ENCODE results near the gene LRRC7. TPM values are rescaled to one million over a fixed set of nuclear protein-coding genes. Genes with fewer than 3 reads are reported as not detected.

LRRC7 gene
- total and polyA plus RNA-seq, 2 of the 8 experiments (the other 6 are each of a cell fraction or from before 2014, with no cell fraction given) = 0.03 to 0.17 TPM

DNA sequence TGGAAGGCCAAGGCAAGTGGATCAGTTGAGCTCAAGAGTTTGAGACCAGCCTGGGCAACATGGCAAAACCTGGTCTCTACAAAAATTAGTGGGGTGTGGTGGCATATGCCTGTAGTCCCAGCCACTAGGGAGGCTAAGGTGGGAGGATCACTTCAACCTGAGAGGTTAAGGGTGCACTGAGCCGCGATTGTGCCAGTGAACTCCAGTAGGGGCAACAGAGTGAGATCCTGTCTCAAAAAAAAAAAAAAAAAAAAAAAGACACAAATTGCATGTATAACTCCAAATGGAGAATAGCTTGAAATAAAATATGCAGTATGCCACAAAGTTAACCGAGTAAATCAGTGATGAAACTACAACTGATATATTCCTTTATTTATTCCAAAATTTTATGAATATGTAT, 586.0 kb downstream of the LRRC7 start:
- H4K8ac ChIP-seq (ENCODE audit: extremely low read depth, insufficient read depth, low read length) = no peak overlapping the region
- H3K4me1 ChIP-seq (replicated peaks in 1 of 4; ENCODE audit: control insufficient read depth in 3 of 4, insufficient read depth in 4 of 4, low read length in 3 of 4) = no peaks in the 10 kb centered on the region
- 85% methylated on average over 3 of the region's 3 CpGs; no CpG with 5 or more reads in 1 of the 2 experiments for WGBS, 2 experiments (ENCODE audit: extremely low coverage in 1 of 2, insufficient coverage in 1 of 2, insufficient read length in 1 of 2, insufficient replicate concordance in 2 of 2, low coverage in 1 of 2, low lambda C conversion rate in 2 of 2, missing lambda C conversion rate in 1 of 2)
- DNase-seq (ENCODE audit: low read depth in 1 of 2, low spot score in 2 of 2) (no peak), FAIRE-seq (no peak)
- H3K4me2 ChIP-seq (ENCODE audit: insufficient read depth in 1 of 2, low read depth in 2 of 2, low read length in 2 of 2) = no peak overlapping the region
- H3K14ac ChIP-seq (ENCODE audit: insufficient read length) = no peak overlapping the region
- H3K9me3 ChIP-seq (ENCODE audit: insufficient read depth in 2 of 2, low read depth in 1 of 2, low read length in 1 of 2) = no peaks in the 10 kb centered on the region
- no peaks in the 10 kb centered on the region for H3K23me2 ChIP-seq (ENCODE audit: low read depth, low read length)
- no peak overlapping the region for H3K18ac ChIP-seq (ENCODE audit: extremely low read depth, low read length)
- no peak for TF ChIP-seq SRF (IDR thresholded peaks at IDR 0.05; ENCODE audit: low read depth, low read length)
- no peak for TF ChIP-seq KDM5A (IDR thresholded peaks at IDR 0.05; ENCODE audit: low read length)
- no peak for TF ChIP-seq POLR2AphosphoS5 (IDR thresholded peaks at IDR 0.05; ENCODE audit: low read depth, low read length)
- no peak for TF ChIP-seq NRF1 (IDR thresholded peaks at IDR 0.05; ENCODE audit: low read depth, low read length)
- TF ChIP-seq RNF2 (IDR thresholded peaks at IDR 0.05; ENCODE audit: borderline replicate concordance, low read depth, low read length, missing control alignments, poor library complexity, severe bottlenecking) = no peak
- H2BK20ac ChIP-seq (ENCODE audit: low read length) = no peak overlapping the region
- H3K4me3 ChIP-seq (ENCODE audit: extremely low read depth in 1 of 4, insufficient read depth in 2 of 4, low read depth in 3 of 4, low read length in 4 of 4) = no peak overlapping the region
- no peak overlapping the region for H2BK12ac ChIP-seq (ENCODE audit: low read depth, low read length)
- H3K79me2 ChIP-seq (ENCODE audit: control insufficient read depth in 1 of 2, insufficient read depth in 2 of 2, low read length in 2 of 2) = no peaks in the 10 kb centered on the region
- H3K27ac ChIP-seq (ENCODE audit: low read depth, low read length) = no peak overlapping the region
- H2AK5ac ChIP-seq (ENCODE audit: low read depth, low read length) = no peak overlapping the region
- no peaks in the 10 kb centered on the region for H3K79me1 ChIP-seq (ENCODE audit: low read depth, low read length)
- H2BK5ac ChIP-seq (ENCODE audit: low read depth, low read length) = no peak overlapping the region
- no peak overlapping the region for H2BK120ac ChIP-seq (replicated peaks; ENCODE audit: low read depth, low read length)
- H3K36me3 ChIP-seq (ENCODE audit: control insufficient read depth in 2 of 4, insufficient read depth in 4 of 4, low read length in 3 of 4) = no peaks in the 10 kb centered on the region; a peak in 1 of 8 replicates
- H3K4ac ChIP-seq (replicated peaks; ENCODE audit: insufficient read length, low read depth, low read length) = no peak overlapping the region
- no peak overlapping the region for H2AFZ ChIP-seq (ENCODE audit: low read length)
- no peak overlapping the region for H3K9ac ChIP-seq (replicated peaks in 1 of 4; ENCODE audit: extremely low read depth in 1 of 4, low read depth in 3 of 4, low read length in 3 of 4)
- no peak overlapping the region for H4K5ac ChIP-seq (ENCODE audit: insufficient read length, low read depth, low read length)
- H4K20me1 ChIP-seq (replicated peaks in 1 of 2; ENCODE audit: control insufficient read depth in 1 of 2, insufficient read depth in 2 of 2, low read length in 2 of 2) = no peaks in the 10 kb centered on the region
- no peak overlapping the region for H4K91ac ChIP-seq (replicated peaks; ENCODE audit: insufficient read length, low read length)
- H3K56ac ChIP-seq (replicated peaks; ENCODE audit: insufficient read length, low read depth, low read length) = no peak overlapping the region
- H2BK15ac ChIP-seq (ENCODE audit: low read length) = no peak overlapping the region
- POLR2A ChIA-PET (ENCODE audit: partially characterized antibody) = interaction anchor here (0.7 kb wide), 1 partner anchor 185 kb away, joined by 3 read pairs; no protein-coding TSS in a partner anchor
- CTCF ChIA-PET (ENCODE audit: partially characterized antibody) = interaction anchor here (1.0 kb wide), 1 partner anchor 10 kb away, joined by 3 read pairs; no protein-coding TSS in a partner anchor
- H3K27me3 ChIP-seq (replicated peaks in 1 of 4; ENCODE audit: control insufficient read depth in 3 of 4, extremely low read depth in 1 of 4, insufficient read depth in 3 of 4, low read length in 3 of 4) = no peaks in the 10 kb centered on the region
- no peak overlapping the region for H3K23ac ChIP-seq (ENCODE audit: insufficient read length)
